Thyroid gland (tissue), 4 donors: ENCODE results near the gene SZRD1.

Experiments used
- POLR2A ChIP-seq, 2 donors: fragments of 450-650 bp; IDR thresholded peaks; one replicate each; pipeline ENCODE4 v1.6.1; 2017; ENCODE audit warnings: antibody characterized with exemption in 2 of 2, mild to moderate bottlenecking in 2 of 2, moderate library complexity in 1 of 2
- TF ChIP-seq, protein P1 (sequence below), 6 experiments: fragments of 200-600 bp in 3 of 6; fragments of 450-650 bp in 3 of 6; sonication (generic) in 3 of 6; IDR thresholded peaks; one replicate each; pipeline ENCODE4 v1.5.1; 2016 to 2019; ENCODE audit warnings: antibody characterized with exemption in 6 of 6, mild to moderate bottlenecking in 2 of 6, inconsistent platforms in 1 of 6, moderate library complexity in 1 of 6

GRCh38 chr1:16394977-16395376 lies 27.9 kb downstream of the SZRD1 start:
- TF ChIP-seq, protein P1, sequence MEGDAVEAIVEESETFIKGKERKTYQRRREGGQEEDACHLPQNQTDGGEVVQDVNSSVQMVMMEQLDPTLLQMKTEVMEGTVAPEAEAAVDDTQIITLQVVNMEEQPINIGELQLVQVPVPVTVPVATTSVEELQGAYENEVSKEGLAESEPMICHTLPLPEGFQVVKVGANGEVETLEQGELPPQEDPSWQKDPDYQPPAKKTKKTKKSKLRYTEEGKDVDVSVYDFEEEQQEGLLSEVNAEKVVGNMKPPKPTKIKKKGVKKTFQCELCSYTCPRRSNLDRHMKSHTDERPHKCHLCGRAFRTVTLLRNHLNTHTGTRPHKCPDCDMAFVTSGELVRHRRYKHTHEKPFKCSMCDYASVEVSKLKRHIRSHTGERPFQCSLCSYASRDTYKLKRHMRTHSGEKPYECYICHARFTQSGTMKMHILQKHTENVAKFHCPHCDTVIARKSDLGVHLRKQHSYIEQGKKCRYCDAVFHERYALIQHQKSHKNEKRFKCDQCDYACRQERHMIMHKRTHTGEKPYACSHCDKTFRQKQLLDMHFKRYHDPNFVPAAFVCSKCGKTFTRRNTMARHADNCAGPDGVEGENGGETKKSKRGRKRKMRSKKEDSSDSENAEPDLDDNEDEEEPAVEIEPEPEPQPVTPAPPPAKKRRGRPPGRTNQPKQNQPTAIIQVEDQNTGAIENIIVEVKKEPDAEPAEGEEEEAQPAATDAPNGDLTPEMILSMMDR (IDR thresholded peaks at IDR 0.05), result no peak
- TF ChIP-seq POLR2A (IDR thresholded peaks at IDR 0.05), result no peak
